T-helper 2 cell (primary cell): ENCODE results near the gene ZNF669.

ENCODE experiments used
- DNase-seq, 5 experiments: peaks; one replicate each; pipeline versions ENCODE4 v3.0.0 to v3.0.0-alpha.2; 2012 to 2022

Gene ZNF669

GRCh38 chr1:247111259-247111699 lies 7.1 kb upstream of the ZNF669 start:
- DNase-seq = no peak

DNA sequence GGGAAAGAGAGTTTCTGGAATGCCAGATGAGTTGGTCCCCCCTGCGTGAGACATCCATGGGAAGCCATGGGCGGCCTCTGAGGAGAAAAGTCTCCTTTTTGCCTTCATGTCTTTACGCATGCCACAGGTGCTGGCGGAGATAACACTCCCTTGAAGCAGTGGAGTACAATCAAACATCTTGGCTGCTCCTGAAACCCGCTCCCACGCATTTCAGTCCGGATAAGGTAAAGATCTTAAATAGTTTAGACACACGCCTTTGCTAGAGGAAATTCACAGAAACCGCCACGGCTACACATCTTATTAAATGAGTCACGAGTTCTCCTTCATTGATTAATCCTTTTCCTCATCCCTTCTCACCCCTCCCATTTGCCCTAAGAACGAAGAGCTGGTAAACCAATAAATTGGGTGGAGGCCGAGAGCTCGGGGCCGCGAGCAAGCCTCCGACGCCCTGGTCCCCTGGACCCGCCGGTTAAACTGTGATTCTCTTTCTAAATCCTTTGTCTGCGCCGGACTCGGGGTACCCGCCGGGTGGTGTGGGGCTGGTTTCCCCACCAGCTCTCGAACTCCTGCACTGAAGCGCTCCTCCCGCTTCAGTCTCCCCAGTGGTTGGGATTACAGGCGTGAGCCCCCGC lies 6.6 kb upstream of the ZNF669 start:
- DNase-seq = peak in 1 of 5 experiments; percentile 37

- DNase-seq = no peak
Observed at GRCh38 chr1:247107694-247108093, 3.5 kb upstream of the ZNF669 start.

DNA sequence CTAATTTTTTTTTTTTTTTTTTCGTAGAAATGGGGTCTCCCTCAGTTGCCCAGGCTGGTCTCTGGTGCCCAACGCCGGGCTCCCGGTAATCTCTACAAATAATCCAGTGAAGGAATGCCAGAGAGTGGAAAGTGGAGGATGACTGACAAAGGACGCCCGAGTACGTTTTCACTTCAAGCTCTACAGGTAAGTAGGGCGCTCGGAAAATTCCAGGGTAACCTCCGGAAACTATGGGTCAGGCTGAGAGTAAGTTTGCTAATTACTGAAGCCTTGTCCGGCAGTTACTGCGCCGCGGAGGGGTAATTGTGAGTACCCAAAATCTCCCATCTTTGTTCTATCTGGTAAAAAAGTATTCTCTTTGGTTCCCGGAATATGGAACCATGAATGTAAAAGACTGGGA lies 1.8 kb upstream of the ZNF669 start:
- DNase-seq = no peak

- no peak for DNase-seq
Observed at GRCh38 chr1:247104965-247105364, 809 bp upstream of the ZNF669 start.

DNA sequence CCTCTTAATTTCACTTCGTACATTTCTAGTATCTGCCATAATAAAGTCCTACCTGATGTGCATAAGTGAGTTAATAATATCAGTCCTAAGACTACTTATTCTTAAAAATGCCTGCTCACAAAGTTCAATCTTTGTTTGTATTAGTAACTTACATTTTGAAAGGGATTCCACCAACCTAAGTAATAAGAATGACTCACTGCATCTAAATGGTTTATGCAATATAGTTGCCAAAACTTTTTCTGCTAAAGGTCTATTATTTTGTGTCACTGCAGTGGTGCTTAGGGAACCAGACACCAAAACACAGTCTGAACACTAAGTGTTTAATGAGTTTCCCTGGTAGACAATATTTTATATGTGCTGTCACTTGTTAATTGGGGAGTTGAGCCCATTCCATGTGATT lies 1.8 kb downstream of the ZNF669 start:
- no peak for DNase-seq

- DNase-seq = no peak
Observed at GRCh38 chr1:247100676-247101279, 3.4 kb downstream of the ZNF669 start.

GRCh38 chr1:247096958-247097357 lies 7.2 kb downstream of the ZNF669 start:
- DNase-seq = no peak

- no peak for DNase-seq
Observed at GRCh38 chr1:247096544-247096943, 7.6 kb downstream of the ZNF669 start.

DNA sequence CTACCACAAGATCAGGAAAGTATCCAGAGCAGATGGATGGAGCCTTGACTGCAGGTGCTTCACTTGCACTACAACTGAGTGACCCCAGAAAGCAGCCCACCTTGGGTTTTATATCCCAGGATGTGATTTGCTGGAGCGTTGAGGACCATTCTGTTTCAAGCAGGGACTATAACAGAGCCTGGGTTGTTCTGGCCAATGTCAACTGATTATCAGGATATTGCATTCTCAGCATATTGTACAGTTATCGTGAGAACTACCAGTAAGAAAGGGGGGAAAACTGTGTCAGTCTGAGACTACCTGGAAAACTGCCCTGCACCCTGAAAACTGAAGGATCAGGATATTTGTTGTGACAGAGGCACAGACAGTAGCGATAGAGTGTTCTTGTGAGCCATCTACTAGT lies 8.0 kb downstream of the ZNF669 start:
- DNase-seq = no peak

GRCh38 chr1:247090455-247090854 lies 13.7 kb downstream of the ZNF669 start:
- DNase-seq = no peak

GRCh38 chr1:247089616-247090375 lies 14.4 kb downstream of the ZNF669 start:
- DNase-seq = no peak

DNA sequence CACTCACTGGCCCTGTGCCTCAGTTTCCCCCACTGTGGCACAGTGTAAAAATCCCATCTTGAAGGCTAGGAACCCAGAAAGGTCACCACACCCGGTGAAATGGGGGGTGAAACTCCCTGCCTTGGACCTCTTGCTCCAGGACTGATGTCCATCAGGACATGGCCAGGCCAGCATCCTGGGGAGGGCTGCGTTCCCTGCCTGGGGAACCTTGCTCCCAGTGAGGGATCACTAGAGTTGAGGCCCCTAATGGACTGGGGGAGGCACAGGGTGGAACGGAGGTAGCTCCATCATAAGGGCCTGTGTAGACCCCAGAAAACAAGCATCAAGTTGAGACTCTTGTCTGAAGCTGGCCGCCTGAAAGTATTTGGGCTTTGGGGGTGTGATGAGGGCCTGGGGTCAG lies 15.2 kb downstream of the ZNF669 start:
- no peak for DNase-seq

DNA sequence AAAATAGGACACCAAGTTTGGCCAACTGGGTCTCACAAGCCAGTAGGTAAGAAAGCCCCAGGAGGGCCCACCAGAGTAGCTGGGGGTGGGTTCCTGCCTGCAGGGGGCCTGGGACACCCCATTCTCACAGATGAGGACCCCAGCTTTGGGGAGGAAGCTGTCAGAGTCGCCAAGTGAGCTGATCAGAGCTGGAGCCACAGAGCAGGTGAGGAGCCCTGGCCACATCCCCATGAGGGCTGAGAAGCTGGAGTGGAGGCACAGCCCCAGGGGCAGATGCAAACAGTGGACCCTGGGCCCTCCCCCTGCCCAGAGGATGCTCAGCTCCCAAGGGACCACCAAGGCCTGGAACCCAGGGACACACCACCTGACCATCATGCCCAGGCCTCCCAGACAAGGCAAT lies 16.9 kb downstream of the ZNF669 start:
- no peak for DNase-seq

GRCh38 chr1:247085310-247085709 lies 18.8 kb downstream of the ZNF669 start:
- DNase-seq = no peak

GRCh38 chr1:247084771-247085170 lies 19.4 kb downstream of the ZNF669 start:
- no peak for DNase-seq

- DNase-seq = peak in 1 of 5 experiments; percentile 37
Observed at GRCh38 chr1:247079141-247079874, 24.8 kb downstream of the ZNF669 start.

DNA sequence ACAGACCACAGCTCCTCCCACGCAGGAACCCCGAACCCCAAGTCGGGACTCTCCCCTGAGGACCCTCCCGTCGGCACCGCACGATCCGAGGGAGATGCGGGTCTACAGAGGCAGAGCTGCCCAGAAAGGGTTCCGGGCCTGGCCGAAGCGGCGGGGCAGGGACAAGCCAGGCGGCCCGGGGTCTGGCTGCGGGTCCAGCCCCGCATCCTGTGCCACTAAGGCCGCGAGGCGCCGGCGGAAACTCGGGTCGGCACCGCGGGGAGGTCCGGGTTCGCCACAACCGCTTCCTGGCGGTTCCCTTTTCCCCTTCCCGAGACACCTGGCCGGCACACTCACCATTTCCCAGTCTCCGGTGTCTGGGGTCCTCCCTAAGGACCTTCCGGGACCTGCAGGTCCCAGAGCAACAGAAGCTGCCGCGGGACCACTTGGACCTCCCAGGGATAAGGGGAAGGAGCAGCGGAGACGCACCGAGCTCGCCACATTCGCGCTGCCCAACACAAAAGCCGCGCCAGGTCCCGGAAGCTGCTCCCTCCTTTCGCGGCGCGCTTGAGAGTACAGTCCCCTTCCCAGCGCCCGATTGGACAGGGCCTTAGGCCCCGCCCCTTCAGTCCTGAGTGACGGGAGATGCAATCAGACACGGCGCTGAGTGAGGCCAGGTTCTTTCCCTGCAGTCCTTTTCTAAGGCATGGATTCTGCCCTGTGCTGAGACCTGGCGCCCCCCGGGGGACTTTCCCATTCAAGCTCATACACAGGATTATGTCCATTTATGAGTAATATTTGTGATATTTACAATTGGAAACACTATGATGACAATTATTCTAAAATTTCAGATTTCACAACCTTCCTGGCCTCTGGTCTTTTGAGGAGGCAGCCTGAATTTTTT lies 25.7 kb downstream of the ZNF669 start, which contains the start of gene ZNF670:
ZNF670 (minus strand) TSS at position 554 of the 883 bp plus-strand sequence; CDS start at position 339, 215 bp downstream.
- DNase-seq = peak; percentile 57 to 89 (median 74)

DNA sequence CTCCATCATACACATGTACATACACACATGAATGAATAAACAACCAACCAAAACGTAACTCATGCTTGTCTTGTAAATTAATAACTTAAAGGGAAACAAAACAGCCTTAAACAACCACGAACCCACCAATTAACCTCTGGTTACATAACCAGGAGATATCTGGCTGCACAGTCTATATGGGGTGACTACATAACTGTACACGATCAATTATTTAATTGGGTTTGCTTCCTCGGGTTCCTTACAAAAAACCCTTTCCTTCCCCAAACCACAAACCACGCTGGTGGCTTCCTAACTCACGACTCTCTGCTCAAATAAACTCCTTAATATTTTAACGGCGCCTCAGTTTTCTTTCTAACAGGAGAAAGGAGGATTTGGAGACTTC lies 26.3 kb downstream of the ZNF669 start:
- peak in 2 of 5 experiments; percentile 2 to 12 for DNase-seq

DNA sequence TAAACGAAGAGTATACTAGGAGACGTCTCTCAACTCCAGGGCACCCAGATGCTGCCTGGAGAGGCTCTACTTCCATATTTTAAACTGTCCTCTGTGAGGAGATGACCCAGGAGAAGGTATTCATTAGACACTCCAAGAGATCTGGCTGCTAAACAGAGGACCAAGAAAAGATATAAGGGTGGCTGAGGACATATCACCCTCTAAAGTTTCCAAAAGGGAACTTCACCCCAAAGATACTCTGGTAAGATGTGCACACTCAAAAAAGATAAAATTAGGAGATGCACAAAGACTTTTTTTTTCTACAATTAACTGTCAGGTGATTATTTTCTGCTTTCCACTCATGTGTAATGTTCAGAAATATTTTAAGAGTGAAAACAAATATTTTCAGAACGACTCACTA lies 26.9 kb downstream of the ZNF669 start:
- no peak for DNase-seq

GRCh38 chr1:247070645-247071044 lies 33.5 kb downstream of the ZNF669 start:
- no peak for DNase-seq

- no peak for DNase-seq
Observed at GRCh38 chr1:247064304-247064703, 39.9 kb downstream of the ZNF669 start.
